Sigmoid colon (tissue), 4 donors: ENCODE results near the gene BET1L.

Experiments used
- EP300 ChIP-seq, 4 donors: sonication (generic); formaldehyde crosslinking; IDR thresholded peaks; one replicate each; pipeline ENCODE4 v1.6.1; 2017; ENCODE audit warnings: antibody characterized with exemption in 4 of 4
- POLR2AphosphoS5 ChIP-seq, 4 donors: sonication (generic); formaldehyde crosslinking; IDR thresholded peaks; one replicate each; pipeline ENCODE4 v1.6.1; 2017; ENCODE audit warnings: antibody characterized with exemption in 4 of 4
- TF ChIP-seq, protein P1 (sequence below), 4 experiments: fragments of 450-650 bp in 3 of 4; fragments of 200-600 bp in 1 of 4; IDR thresholded peaks; one replicate each; pipeline ENCODE4 v1.5.1; 2016 to 2019; ENCODE audit warnings: antibody characterized with exemption in 4 of 4, mild to moderate bottlenecking in 3 of 4, moderate library complexity in 2 of 4

DNA sequence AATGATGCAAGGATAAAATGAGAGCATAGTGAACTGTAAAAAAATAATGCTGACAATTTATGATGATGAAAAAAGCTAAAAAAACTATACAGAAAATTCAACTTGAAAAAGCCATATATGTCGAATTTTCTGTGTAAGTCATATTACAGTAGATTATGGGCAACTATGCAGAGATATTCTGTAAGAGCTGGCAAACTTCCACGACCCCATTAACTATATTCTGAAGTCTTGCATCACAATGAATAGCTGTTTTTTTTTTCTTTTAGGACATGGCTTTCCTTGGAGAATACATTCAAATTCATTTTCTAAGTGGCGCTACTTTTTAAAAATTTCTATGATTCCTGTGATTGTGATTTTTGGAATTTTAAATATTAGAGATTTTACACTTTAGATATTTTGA is 48.0 kb upstream of the BET1L start:
- TF ChIP-seq, protein P1, sequence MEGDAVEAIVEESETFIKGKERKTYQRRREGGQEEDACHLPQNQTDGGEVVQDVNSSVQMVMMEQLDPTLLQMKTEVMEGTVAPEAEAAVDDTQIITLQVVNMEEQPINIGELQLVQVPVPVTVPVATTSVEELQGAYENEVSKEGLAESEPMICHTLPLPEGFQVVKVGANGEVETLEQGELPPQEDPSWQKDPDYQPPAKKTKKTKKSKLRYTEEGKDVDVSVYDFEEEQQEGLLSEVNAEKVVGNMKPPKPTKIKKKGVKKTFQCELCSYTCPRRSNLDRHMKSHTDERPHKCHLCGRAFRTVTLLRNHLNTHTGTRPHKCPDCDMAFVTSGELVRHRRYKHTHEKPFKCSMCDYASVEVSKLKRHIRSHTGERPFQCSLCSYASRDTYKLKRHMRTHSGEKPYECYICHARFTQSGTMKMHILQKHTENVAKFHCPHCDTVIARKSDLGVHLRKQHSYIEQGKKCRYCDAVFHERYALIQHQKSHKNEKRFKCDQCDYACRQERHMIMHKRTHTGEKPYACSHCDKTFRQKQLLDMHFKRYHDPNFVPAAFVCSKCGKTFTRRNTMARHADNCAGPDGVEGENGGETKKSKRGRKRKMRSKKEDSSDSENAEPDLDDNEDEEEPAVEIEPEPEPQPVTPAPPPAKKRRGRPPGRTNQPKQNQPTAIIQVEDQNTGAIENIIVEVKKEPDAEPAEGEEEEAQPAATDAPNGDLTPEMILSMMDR (IDR thresholded peaks at IDR 0.05), result no peak
- TF ChIP-seq POLR2AphosphoS5 (IDR thresholded peaks at IDR 0.05) (no peak), EP300 (IDR thresholded peaks at IDR 0.05) (no peak)
